Left ventricle myocardium inferior (tissue), 1 donor: ENCODE results near the gene ASB1. TPM values are rescaled to one million over a fixed set of nuclear protein-coding genes. Genes with fewer than 3 reads are reported as not detected.
"Not testable (repeated sequence)": the region's sequence is repeated elsewhere in the genome, so short reads cannot be mapped to it uniquely, and the experiment has no call there.

Source experiments
- DNase-seq: peaks from one replicate; pipeline ENCODE4 v3.0.0-alpha.2; 2020
- H3K27ac ChIP-seq: fragments of 200-600 bp; replicated peaks from 2 replicates; pipeline ENCODE4 v1.8.0; 2021
- H3K27me3 ChIP-seq: fragments of 200-600 bp; 2 replicates; pipeline ENCODE4 v1.8.0; 2021; ENCODE audit warnings: low read depth
- H3K36me3 ChIP-seq: fragments of 200-600 bp; 2 replicates; pipeline ENCODE4 v1.8.0; 2021
- H3K4me1 ChIP-seq: fragments of 200-600 bp; 2 replicates; pipeline ENCODE4 v1.8.0; 2021
- H3K4me3 ChIP-seq: fragments of 200-600 bp; 2 replicates; pipeline ENCODE4 v1.8.0; 2021; ENCODE audit warnings: mild to moderate bottlenecking, moderate library complexity
- H3K9me3 ChIP-seq: fragments of 200-600 bp; replicated peaks from 2 replicates; pipeline ENCODE4 v1.8.0; 2021
- intact Hi-C: fragments of 100-400 bp; cut with micrococcal nuclease; formaldehyde crosslinking; loops from one replicate; pipeline ENCODE4 v1.11.0; 2022
- total RNA-seq: library from RNA; stranded (reverse); fragmentation: NEBNext Ultra II Directional; extraction: Animal tissue kit (Norgen Biotek cat#: 25700); gene quantifications from one replicate; pipeline ENCODE4 v1.2.1, GENCODE V29; 2021
- TF ChIP-seq, protein P1 (sequence below): fragments of 200-600 bp; IDR thresholded peaks from 2 replicates; pipeline ENCODE4 v1.8.0; 2021; ENCODE audit warnings: antibody characterized with exemption, mild to moderate bottlenecking, borderline replicate concordance
- donor health status: DM: no; HTN: yes; CAD: no; lungs with severe emphysema.

Gene ASB1
- total RNA-seq, 1 donor from 2014 or later, result 52.6 TPM

DNA sequence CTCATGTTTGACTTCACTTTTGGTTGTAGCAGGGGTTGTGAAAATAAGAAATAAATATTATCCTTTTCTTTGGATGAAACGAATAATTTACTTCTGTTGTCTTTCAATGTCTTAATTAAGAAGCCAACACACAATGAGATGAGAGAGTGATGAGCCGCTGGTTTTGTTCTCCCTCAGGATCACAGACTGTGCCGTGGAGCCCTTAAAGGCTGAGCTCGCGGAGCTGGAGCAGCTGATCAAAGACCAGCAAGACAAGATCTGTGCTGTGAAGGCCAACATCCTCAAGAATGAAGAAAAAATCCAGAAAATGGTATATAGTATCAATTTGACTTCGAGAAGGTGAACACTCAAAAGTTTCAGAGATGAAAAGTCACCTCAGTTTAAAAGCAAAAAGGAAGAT is 28.1 kb upstream of the ASB1 start:
- intact Hi-C loops, result no loop called here
- H3K27ac ChIP-seq, result no peak overlapping the region
- H3K4me3 ChIP-seq, result no peak overlapping the region
- H3K27me3 ChIP-seq, result no peaks in the 10 kb centered on the region
- H3K36me3 ChIP-seq, result peaks cover 32% of the 10 kb centered on the region
- TF ChIP-seq, protein P1, sequence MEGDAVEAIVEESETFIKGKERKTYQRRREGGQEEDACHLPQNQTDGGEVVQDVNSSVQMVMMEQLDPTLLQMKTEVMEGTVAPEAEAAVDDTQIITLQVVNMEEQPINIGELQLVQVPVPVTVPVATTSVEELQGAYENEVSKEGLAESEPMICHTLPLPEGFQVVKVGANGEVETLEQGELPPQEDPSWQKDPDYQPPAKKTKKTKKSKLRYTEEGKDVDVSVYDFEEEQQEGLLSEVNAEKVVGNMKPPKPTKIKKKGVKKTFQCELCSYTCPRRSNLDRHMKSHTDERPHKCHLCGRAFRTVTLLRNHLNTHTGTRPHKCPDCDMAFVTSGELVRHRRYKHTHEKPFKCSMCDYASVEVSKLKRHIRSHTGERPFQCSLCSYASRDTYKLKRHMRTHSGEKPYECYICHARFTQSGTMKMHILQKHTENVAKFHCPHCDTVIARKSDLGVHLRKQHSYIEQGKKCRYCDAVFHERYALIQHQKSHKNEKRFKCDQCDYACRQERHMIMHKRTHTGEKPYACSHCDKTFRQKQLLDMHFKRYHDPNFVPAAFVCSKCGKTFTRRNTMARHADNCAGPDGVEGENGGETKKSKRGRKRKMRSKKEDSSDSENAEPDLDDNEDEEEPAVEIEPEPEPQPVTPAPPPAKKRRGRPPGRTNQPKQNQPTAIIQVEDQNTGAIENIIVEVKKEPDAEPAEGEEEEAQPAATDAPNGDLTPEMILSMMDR, result no peak
- no peaks in the 10 kb centered on the region for H3K9me3 ChIP-seq
- H3K4me1 ChIP-seq, result no peaks in the 10 kb centered on the region
- DNase-seq, result no peak

DNA sequence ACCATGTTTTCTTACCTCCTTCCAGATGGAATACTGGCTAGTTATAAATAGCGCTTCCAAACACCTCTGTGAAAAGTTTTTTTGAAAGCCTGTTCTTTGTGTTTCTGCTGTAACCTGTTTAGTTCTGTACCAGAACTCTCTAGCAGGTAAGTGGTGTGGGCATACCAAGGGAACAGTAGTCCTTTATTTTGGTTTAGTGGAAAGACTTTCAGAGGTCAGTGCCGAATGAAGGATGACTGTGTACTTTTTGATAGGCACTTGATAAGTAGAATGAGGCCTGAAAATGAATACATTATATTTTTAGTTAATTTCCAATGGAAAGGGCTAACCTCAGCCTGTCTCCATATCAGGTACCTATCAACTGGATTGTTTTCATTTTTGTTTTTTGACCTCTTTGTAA is 27.6 kb upstream of the ASB1 start:
- Histone ChIP-seq H3K27me3 (no peaks in the 10 kb centered on the region), H3K4me3 (no peak overlapping the region), H3K4me1 (no peaks in the 10 kb centered on the region), H3K9me3 (no peaks in the 10 kb centered on the region), H3K27ac (no peak overlapping the region), H3K36me3 (peaks cover 35% of the 10 kb centered on the region)
- TF ChIP-seq, protein P1, result no peak
- intact Hi-C loops, result no loop called here
- no peak for DNase-seq

DNA sequence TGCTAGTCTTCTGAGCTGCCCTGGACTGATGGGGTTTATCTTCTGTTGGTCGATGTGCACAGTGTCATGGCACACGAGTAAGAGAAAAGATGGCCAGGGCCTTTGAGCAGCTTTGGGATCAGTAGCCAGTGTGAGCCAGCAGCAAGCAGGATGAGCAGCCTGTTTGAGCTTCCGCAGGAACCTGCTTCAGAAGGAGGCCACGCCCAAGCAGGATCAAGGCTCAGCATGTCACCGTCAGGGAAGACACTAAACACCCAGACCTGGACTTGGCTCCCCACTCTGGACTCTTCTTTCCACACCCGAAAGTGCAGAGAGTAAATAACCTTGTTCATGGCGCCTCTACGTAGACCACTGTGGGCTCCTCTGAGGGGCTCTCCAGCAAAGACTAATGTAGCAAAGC is 25.2 kb upstream of the ASB1 start:
- H3K36me3 ChIP-seq, result peaks cover 35% of the 10 kb centered on the region
- TF ChIP-seq, protein P1, result no peak
- no peak for DNase-seq
- H3K9me3 ChIP-seq, result no peaks in the 10 kb centered on the region
- H3K27ac ChIP-seq, result no peak overlapping the region
- no peaks in the 10 kb centered on the region for H3K4me1 ChIP-seq
- intact Hi-C loops, result no loop called here
- no peaks in the 10 kb centered on the region for H3K27me3 ChIP-seq
- no peak overlapping the region for H3K4me3 ChIP-seq

DNA sequence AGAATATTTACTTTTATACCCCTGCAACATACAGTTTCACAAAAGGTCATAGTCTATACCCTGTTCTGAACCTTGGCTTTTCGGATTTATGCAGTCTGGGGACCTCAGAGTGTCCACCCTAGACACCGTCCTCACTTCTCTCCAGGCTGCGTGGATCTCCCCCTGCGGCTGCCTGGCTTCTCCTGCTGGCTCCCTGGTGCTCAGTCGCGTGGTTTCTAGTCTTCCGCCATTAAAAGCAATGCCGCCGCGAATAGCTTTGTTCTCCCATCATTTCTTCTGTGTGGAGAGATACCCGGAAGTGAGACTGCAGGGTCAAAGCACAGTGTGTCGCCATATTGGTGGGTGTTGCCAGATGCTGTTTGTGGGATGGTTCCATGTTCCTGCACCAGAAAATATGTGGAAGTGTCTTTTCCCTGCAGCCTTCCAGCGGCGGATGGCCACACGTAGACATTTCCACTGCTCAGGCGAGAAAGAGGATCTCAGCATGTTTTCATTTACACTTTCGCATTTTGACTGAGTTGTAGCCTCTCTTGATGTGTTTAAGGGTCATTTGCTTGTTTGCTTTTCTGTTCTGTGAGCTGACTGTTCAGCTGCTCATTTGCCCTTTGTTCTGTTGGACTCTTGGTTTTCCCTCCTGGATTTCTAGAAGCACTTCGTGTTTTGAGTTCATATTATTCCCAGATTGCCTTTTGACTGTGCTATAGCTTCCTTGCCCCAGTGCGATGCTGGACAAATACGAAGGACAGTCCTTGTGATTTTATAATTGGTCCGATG is 22.9 kb upstream of the ASB1 start:
- H3K27me3 ChIP-seq, result no peaks in the 10 kb centered on the region
- no peak overlapping the region for H3K27ac ChIP-seq
- peaks cover 33% of the 10 kb centered on the region for H3K36me3 ChIP-seq
- TF ChIP-seq, protein P1, result no peak
- H3K9me3 ChIP-seq, result no peaks in the 10 kb centered on the region
- H3K4me1 ChIP-seq, result no peaks in the 10 kb centered on the region
- no peak for DNase-seq
- H3K4me3 ChIP-seq, result no peak overlapping the region
- intact Hi-C loops, result no loop called here

DNA sequence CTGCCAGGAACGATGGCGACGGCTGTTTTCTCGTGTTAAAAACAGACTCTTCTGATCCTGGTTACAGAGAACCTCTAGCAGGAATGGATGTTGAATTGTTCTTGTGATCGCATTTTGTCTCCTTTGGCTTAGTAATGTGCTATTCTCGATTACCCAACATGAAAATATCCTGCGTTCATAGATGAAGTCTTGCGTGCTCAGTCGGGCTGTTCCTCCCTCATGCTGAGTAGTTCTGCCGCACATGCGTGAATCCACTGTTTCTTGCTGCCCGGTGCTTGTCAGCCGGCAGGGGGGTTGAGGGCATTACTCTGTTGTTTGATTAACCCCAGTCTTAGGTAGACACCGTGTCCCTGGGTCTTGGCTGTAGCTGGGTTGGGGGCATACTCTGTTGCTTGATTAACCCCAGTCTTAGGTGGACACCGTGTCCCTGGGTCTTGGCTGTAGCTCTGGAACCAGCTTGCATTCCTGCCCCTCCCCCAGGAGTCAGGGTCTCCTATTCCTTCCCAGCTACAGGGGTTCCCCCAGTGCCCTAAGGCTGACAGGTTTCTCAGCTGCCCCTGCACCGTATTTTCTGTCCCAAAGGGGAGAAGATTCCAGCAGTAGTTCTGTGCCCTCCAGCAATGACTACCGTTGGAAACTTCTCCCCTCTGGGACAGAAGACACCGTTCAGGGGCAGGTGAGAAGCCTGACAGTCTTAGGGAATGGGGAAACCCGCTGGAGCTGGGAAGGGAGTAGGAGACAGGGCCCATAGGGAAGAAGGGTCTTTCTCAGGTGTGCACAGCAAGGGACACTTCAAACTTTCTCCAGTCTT is 22.1 kb upstream of the ASB1 start:
- Histone ChIP-seq H3K27ac (no peak overlapping the region), H3K9me3 (no peaks in the 10 kb centered on the region), H3K36me3 (peaks cover 25% of the 10 kb centered on the region), H3K4me1 (no peaks in the 10 kb centered on the region), H3K4me3 (no peak overlapping the region), H3K27me3 (no peaks in the 10 kb centered on the region)
- intact Hi-C loops, result no loop called here
- no peak for DNase-seq
- TF ChIP-seq, protein P1, result no peak

DNA sequence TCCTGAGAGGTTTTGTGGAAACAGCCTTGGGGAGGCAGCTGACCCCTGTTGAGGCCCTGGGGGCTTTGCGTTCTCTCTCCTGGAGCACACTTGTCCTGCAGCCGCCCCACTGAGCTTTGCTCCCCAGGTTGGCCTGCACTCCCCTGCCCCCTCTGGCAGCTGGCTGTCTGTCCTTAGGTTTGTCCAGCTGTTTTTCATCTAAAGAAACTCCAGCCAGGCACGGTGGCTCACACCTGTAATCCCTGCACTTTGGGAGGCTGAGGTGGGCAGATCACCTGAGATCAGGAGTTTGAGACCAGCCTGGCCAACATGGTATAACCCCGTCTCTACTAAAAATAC is 21.5 kb upstream of the ASB1 start:
- H3K27ac ChIP-seq, H3K4me1 ChIP-seq, H3K9me3 ChIP-seq, intact Hi-C loops, DNase-seq, H3K27me3 ChIP-seq, H3K4me3 ChIP-seq: not testable (repeated sequence)
- peaks cover 19% of the 10 kb centered on the region for H3K36me3 ChIP-seq
